Thyroid gland (tissue), 4 donors: Measurements from ENCODE around the gene GPR3. TPM values are rescaled to one million over a fixed set of nuclear protein-coding genes. Genes with fewer than 3 reads are reported as not detected.

Source experiments
- DNase-seq, 2 donors: peaks; one replicate each; pipeline ENCODE4 v3.0.0-alpha.2; 2019
- H3K27ac ChIP-seq, 3 donors: fragments of 200-600 bp; sonication (generic); 1 replicate in 2 of 3; 2 replicates in 1 of 3; pipeline ENCODE4 v1.5.1; 2016 to 2019; ENCODE audit warnings: mild to moderate bottlenecking in 1 of 3, moderate library complexity in 1 of 3
- H3K27me3 ChIP-seq: fragments of 200-600 bp; sonication (generic); one replicate; pipeline ENCODE4 v1.5.1; 2019
- H3K36me3 ChIP-seq, 2 donors: fragments of 200-600 bp; sonication (generic); one replicate each; pipeline ENCODE4 v1.5.1; 2016 to 2019
- H3K4me1 ChIP-seq, 2 donors: fragments of 200-600 bp; sonication (generic); one replicate each; pipeline ENCODE4 v1.5.1; 2017 to 2019
- H3K4me3 ChIP-seq, 3 donors: fragments of 200-600 bp; sonication (generic); replicated peaks in 1 of 3; 1 replicate in 2 of 3; 2 replicates in 1 of 3; pipeline ENCODE4 v1.5.1; 2016; ENCODE audit warnings: mild to moderate bottlenecking in 1 of 3
- H3K9me3 ChIP-seq: fragments of 200-600 bp; sonication (generic); one replicate; pipeline ENCODE4 v1.5.1; 2017
- CTCF ChIP-seq, 6 experiments: fragments of 200-600 bp in 3 of 6; fragments of 450-650 bp in 3 of 6; sonication (generic) in 3 of 6; IDR thresholded peaks; one replicate each; pipeline ENCODE4 v1.5.1; 2016 to 2019; ENCODE audit warnings: antibody characterized with exemption in 6 of 6, mild to moderate bottlenecking in 2 of 6, inconsistent platforms in 1 of 6, moderate library complexity in 1 of 6
- POLR2A ChIP-seq, 2 donors: fragments of 450-650 bp; IDR thresholded peaks; one replicate each; pipeline ENCODE4 v1.6.1; 2017; ENCODE audit warnings: antibody characterized with exemption in 2 of 2, mild to moderate bottlenecking in 2 of 2, moderate library complexity in 1 of 2
- WGBS, 2 donors: methylation state at CpG; one replicate each; pipeline ENCODE4 v1.1.5; 2017; 5-methylcytosine and 5-hydroxymethylcytosine counted together
- intact Hi-C: fragments of 100-400 bp; cut with DNase I; formaldehyde crosslinking; loops from one replicate; pipeline ENCODE4 v1.15.1; 2023
- total RNA-seq, 4 donors: library from RNA; depleted of rRNA; stranded (reverse); fragments of >200 nt; gene quantifications; one replicate each; pipeline ENCODE4 v1.2.3, GENCODE V29; 2016

The GPR3 gene
- total RNA-seq, 4 donors from 2014 or later, result 0.11 to 2.1 (median 0.60) TPM

- WGBS, 2 donors, result 13 to 17% methylated on average over 14 of the region's 14 CpGs
- TF ChIP-seq POLR2A (IDR thresholded peaks at IDR 0.05), result no peak
- TF ChIP-seq CTCF (IDR thresholded peaks at IDR 0.05), result no peak
- Histone ChIP-seq H3K27ac (peak overlapping the region; percentile 81 to 87 (median 85)), H3K4me1 (peaks cover 76 to 89% of the 10 kb centered on the region in 2 donors), H3K27me3 (no peaks in the 10 kb centered on the region), H3K4me3 (no peak overlapping the region), H3K36me3 (peaks cover 13 to 20% of the 10 kb centered on the region in 2 donors), H3K9me3 (no peaks in the 10 kb centered on the region)
- intact Hi-C loops, result no loop called here
- peak; percentile 77 to 78 for DNase-seq
Observed at GRCh38 chr1:27418326-27419185, 26.1 kb downstream of the GPR3 start.

GRCh38 chr1:27423709-27424108 is 31.3 kb downstream of the GPR3 start:
- no peaks in the 10 kb centered on the region for H3K27me3 ChIP-seq
- no peak for DNase-seq
- H3K36me3 ChIP-seq, result no peaks in the 10 kb centered on the region
- intact Hi-C loops, result loop anchor here (10.0 kb wide), 1 partner anchor 61 kb away; no protein-coding TSS in a partner anchor
- H3K27ac ChIP-seq, result peak overlapping the region in 2 of 3 donors; percentile 12 to 47
- peaks cover 51 to 71% of the 10 kb centered on the region in 2 donors for H3K4me1 ChIP-seq
- TF ChIP-seq CTCF (IDR thresholded peaks at IDR 0.05) (no peak), POLR2A (IDR thresholded peaks at IDR 0.05) (no peak)
- 78 to 84% methylated on average over 4 of the region's 4 CpGs for WGBS, 2 donors
- no peak overlapping the region for H3K4me3 ChIP-seq
- H3K9me3 ChIP-seq, result no peaks in the 10 kb centered on the region

GRCh38 chr1:27427329-27427728 is 34.9 kb downstream of the GPR3 start:
- H3K4me1 ChIP-seq, result peaks cover 65 to 72% of the 10 kb centered on the region in 2 donors
- no peak overlapping the region for H3K4me3 ChIP-seq
- H3K27ac ChIP-seq, result peak overlapping the region; percentile 85 to 96 (median 86)
- DNase-seq, result no peak
- no peak for TF ChIP-seq CTCF (IDR thresholded peaks at IDR 0.05)
- no peak for TF ChIP-seq POLR2A (IDR thresholded peaks at IDR 0.05)
- no peaks in the 10 kb centered on the region for H3K9me3 ChIP-seq
- H3K36me3 ChIP-seq, result no peaks in the 10 kb centered on the region
- intact Hi-C loops, result loop anchor here (10.0 kb wide), 1 partner anchor 57 kb away; no protein-coding TSS in a partner anchor
- no peaks in the 10 kb centered on the region for H3K27me3 ChIP-seq
- 63 to 71% methylated on average over 2 of the region's 2 CpGs for WGBS, 2 donors

GRCh38 chr1:27427816-27428315 is 35.4 kb downstream of the GPR3 start:
- Histone ChIP-seq H3K9me3 (no peaks in the 10 kb centered on the region), H3K4me1 (peaks cover 63 to 72% of the 10 kb centered on the region in 2 donors), H3K27ac (peak overlapping the region; percentile 85 to 96 (median 86)), H3K36me3 (no peaks in the 10 kb centered on the region), H3K4me3 (no peak overlapping the region), H3K27me3 (no peaks in the 10 kb centered on the region)
- no peak for TF ChIP-seq POLR2A (IDR thresholded peaks at IDR 0.05)
- no peak for TF ChIP-seq CTCF (IDR thresholded peaks at IDR 0.05)
- WGBS, 2 donors, result 56 to 62% methylated on average over 2 of the region's 2 CpGs
- DNase-seq, result no peak
- intact Hi-C loops, result loop anchor here (10.0 kb wide), 1 partner anchor 57 kb away; no protein-coding TSS in a partner anchor
